ENCODE measurements around the gene PPP4R4.
"Not testable (repeated sequence)": the region's sequence is repeated elsewhere in the genome, so short reads cannot be mapped to it uniquely, and the experiment has no call there.

The PPP4R4 gene

DNA sequence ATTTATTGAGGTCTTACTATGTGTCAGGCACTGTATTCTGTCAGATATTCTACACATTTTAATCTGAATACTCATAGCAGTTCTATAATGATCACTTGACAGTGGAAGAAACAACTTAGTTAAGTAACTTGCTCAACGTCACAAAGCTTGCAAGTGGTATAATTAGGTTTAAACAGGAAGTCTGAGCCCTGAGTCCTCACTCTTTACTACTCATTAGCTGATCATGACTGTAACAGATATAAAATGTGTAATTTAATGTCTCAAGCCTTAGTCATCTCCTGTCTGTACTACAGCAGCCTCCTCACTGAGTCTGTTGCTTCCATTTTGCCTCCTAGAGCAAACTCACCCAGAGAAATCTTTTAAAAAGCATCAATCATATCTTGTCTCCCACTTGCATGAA lies 38.9 kb downstream of the PPP4R4 start:
- H4K20me1 ChIP-seq (ENCODE audit: insufficient read depth, low read length) = no peaks in the 10 kb centered on the region
- peaks cover 7% of the 10 kb centered on the region; the same call in 1 of the 2 replicates for H3K9me3 ChIP-seq (ENCODE audit: insufficient read depth, low read length)
- no peaks in the 10 kb centered on the region for H3K27me3 ChIP-seq (ENCODE audit: low read depth, low read length)
- H3K27ac ChIP-seq (ENCODE audit: low read length) = no peak overlapping the region
- H3K9ac ChIP-seq (ENCODE audit: low read length) = no peak overlapping the region
- H3K4me2 ChIP-seq (ENCODE audit: low read length) = no peak overlapping the region
- TF ChIP-seq CTCF (IDR thresholded peaks at IDR 0.05; ENCODE audit: low read depth, low read length) (no peak), EZH2phosphoT487 (IDR thresholded peaks at IDR 0.05; ENCODE audit: low read depth) (no peak)
- H3K79me2 ChIP-seq (ENCODE audit: low read length) = no peaks in the 10 kb centered on the region
- no peak overlapping the region for H3K4me3 ChIP-seq (ENCODE audit: low read length)
- peaks cover 6% of the 10 kb centered on the region for H3K36me3 ChIP-seq (replicated peaks; ENCODE audit: low read depth, low read length)
- peaks cover 11% of the 10 kb centered on the region for H3K4me1 ChIP-seq (ENCODE audit: low read length)
- no peak overlapping the region for H2AFZ ChIP-seq (ENCODE audit: low read depth, low read length)

DNA sequence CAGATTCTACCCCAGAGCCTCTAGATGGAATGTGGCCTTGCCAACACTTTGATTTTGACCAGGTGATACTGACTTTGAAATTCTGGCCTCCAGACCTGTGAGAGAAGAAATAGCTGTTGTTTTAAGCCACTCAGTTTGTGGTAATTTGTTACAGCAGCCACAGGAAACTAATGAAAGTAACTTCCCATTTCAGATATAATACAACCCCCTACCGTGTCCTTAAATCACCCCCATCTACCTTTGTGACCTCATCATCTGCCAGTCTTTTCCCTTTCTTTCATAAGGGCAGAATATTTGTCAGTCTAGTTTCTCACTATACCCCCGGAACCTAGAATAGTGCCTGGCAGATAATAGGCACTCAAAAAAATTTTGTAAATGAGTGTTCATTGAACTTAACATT lies 39.6 kb downstream of the PPP4R4 start:
- Histone ChIP-seq H3K9ac (ENCODE audit: low read length) (no peak overlapping the region), H3K4me3 (ENCODE audit: low read length) (no peak overlapping the region), H3K9me3 (ENCODE audit: insufficient read depth, low read length) (peaks cover 7% of the 10 kb centered on the region; the same call in 1 of the 2 replicates), H3K36me3 (replicated peaks; ENCODE audit: low read depth, low read length) (peaks cover 6% of the 10 kb centered on the region), H3K27me3 (ENCODE audit: low read depth, low read length) (no peaks in the 10 kb centered on the region), H2AFZ (ENCODE audit: low read depth, low read length) (no peak overlapping the region), H4K20me1 (ENCODE audit: insufficient read depth, low read length) (no peaks in the 10 kb centered on the region), H3K4me2 (ENCODE audit: low read length) (no peak overlapping the region), H3K4me1 (ENCODE audit: low read length) (peaks cover 11% of the 10 kb centered on the region), H3K79me2 (ENCODE audit: low read length) (no peaks in the 10 kb centered on the region), H3K27ac (ENCODE audit: low read length) (no peak overlapping the region)
- TF ChIP-seq CTCF (IDR thresholded peaks at IDR 0.05; ENCODE audit: low read depth, low read length) (no peak), EZH2phosphoT487 (IDR thresholded peaks at IDR 0.05; ENCODE audit: low read depth) (no peak)

- Histone ChIP-seq H3K4me1 (ENCODE audit: low read length) (peaks cover 11% of the 10 kb centered on the region), H3K4me3 (ENCODE audit: low read length) (no peak overlapping the region), H3K27ac (ENCODE audit: low read length) (no peak overlapping the region), H3K36me3 (replicated peaks; ENCODE audit: low read depth, low read length) (peaks cover 12% of the 10 kb centered on the region), H3K4me2 (ENCODE audit: low read length) (no peak overlapping the region), H2AFZ (ENCODE audit: low read depth, low read length) (no peak overlapping the region), H3K27me3 (ENCODE audit: low read depth, low read length) (no peaks in the 10 kb centered on the region), H3K9ac (ENCODE audit: low read length) (no peak overlapping the region), H3K79me2 (ENCODE audit: low read length) (no peaks in the 10 kb centered on the region), H3K9me3 (ENCODE audit: insufficient read depth, low read length) (peaks cover 14% of the 10 kb centered on the region), H4K20me1 (ENCODE audit: insufficient read depth, low read length) (no peaks in the 10 kb centered on the region)
- TF ChIP-seq EZH2phosphoT487 (IDR thresholded peaks at IDR 0.05; ENCODE audit: low read depth) (no peak), CTCF (IDR thresholded peaks at IDR 0.05; ENCODE audit: low read depth, low read length) (no peak)
These were observed 43.0 kb downstream of the PPP4R4 start for GRCh38 chr14:94217116-94217515.

DNA sequence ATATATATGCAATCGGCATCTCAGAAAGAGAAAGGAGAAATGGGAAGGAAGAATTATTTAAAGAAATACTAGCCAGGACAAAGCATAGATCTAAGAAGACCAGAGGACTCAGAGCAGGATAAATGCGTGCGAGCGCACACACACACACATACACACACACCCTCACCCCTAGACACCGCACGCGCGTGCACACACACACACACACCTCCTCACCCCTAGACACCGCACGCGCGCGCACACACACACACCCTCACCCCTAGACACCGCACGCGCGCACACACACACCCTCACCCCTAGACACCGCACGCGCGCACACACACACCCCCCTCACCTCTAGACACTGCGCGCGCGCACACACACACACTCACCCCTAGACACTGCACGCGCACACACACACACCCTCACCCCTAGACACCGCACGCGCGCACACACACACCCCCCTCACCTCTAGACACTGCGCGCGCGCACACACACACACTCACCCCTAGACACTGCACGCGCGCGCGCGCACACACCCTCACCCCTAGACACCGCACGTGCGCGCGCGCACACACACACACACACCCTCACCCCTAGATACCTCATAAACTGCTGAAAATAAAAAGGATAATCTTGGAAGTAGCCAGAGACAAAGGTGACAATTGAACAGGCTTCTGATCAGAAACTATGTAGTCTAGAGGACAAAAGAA lies 44.2 kb downstream of the PPP4R4 start:
- H3K4me2 ChIP-seq (ENCODE audit: low read length); H3K27ac ChIP-seq (ENCODE audit: low read length); H4K20me1 ChIP-seq (ENCODE audit: insufficient read depth, low read length); H3K4me3 ChIP-seq (ENCODE audit: low read length); H2AFZ ChIP-seq (ENCODE audit: low read depth, low read length); H3K36me3 ChIP-seq (replicated peaks; ENCODE audit: low read depth, low read length); H3K27me3 ChIP-seq (ENCODE audit: low read depth, low read length); H3K79me2 ChIP-seq (ENCODE audit: low read length); H3K9ac ChIP-seq (ENCODE audit: low read length): not testable (repeated sequence)
- peaks cover 13% of the 10 kb centered on the region for H3K4me1 ChIP-seq (ENCODE audit: low read length)
- H3K9me3 ChIP-seq (ENCODE audit: insufficient read depth, low read length) = peaks cover 14% of the 10 kb centered on the region

Data from OCI-LY3 (cell line).